Glutamatergic neuron (in vitro differentiated cells): Measurements from ENCODE around the gene VWA5B2. TPM values are rescaled to one million over a fixed set of nuclear protein-coding genes. Genes with fewer than 3 reads are reported as not detected.

ENCODE experiments used
- DNase-seq: peaks from one replicate; pipeline ENCODE4 v3.0.0; 2022
- H3K27ac Mint-ChIP-seq: one replicate; pipeline ENCODE4 v1.8.0; 2020; ENCODE audit warnings: mild to moderate bottlenecking, mixed read lengths, inconsistent platforms; ENCODE audit not compliant: unreplicated experiment
- H3K27me3 Mint-ChIP-seq: one replicate; pipeline ENCODE4 v1.8.0; 2020; ENCODE audit warnings: mild to moderate bottlenecking, moderate library complexity, mixed read lengths, inconsistent platforms; ENCODE audit not compliant: unreplicated experiment
- H3K36me3 Mint-ChIP-seq: one replicate; pipeline ENCODE4 v1.8.0; 2020; ENCODE audit warnings: mild to moderate bottlenecking, mixed read lengths, inconsistent platforms; ENCODE audit not compliant: unreplicated experiment
- H3K4me1 Mint-ChIP-seq: one replicate; pipeline ENCODE4 v1.8.0; 2020; ENCODE audit warnings: mild to moderate bottlenecking, low read depth, mixed read lengths, inconsistent platforms; ENCODE audit not compliant: unreplicated experiment
- H3K4me3 Mint-ChIP-seq: one replicate; pipeline ENCODE4 v1.8.0; 2020; ENCODE audit warnings: mild to moderate bottlenecking, mixed read lengths, inconsistent platforms; ENCODE audit not compliant: unreplicated experiment
- H3K9me3 Mint-ChIP-seq: one replicate; pipeline ENCODE4 v1.8.0; 2020; ENCODE audit warnings: mild to moderate bottlenecking, moderate library complexity, mixed read lengths, inconsistent platforms; ENCODE audit not compliant: unreplicated experiment
- total RNA-seq: library from RNA; stranded (reverse); fragmentation: NEBNext Ultra II Directional; extraction: Animal tissue kit (Norgen Biotek cat#: 25700); gene quantifications from one replicate; pipeline ENCODE4 v1.2.1, GENCODE V29; 2021; ENCODE audit not compliant: unreplicated experiment
- TF ChIP-seq, protein P1 (sequence below): fragments of 200-600 bp; sonication (generic); IDR thresholded peaks from one replicate; pipeline ENCODE4 v1.5.0; 2021; ENCODE audit not compliant: partially characterized antibody, unreplicated experiment

The VWA5B2 gene
- total RNA-seq, 1 donor from 2014 or later = 56.5 TPM

DNA sequence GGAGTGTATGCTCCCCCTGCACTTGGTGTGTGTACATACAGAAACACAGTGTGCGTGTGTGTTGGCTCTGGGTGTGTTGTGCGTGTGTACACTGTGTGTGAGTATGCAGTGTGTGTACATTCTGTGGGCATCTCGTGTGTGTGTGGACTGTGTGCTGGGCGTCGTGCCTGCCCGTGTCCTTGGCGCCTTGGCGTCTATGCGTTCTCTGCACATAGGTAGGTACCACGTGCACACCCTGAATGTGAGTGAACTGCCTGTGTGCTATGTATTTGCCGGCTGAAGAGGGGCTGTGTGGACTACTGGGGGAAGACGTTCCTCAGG is 46.0 kb downstream of the VWA5B2 start:
- Mint-ChIP-seq H3K4me3 (peak overlapping the region; percentile 64), H3K9me3 (peaks cover 9% of the 10 kb centered on the region), H3K27me3 (peaks cover 20% of the 10 kb centered on the region), H3K4me1 (peaks cover 7% of the 10 kb centered on the region), H3K36me3 (peaks cover 4% of the 10 kb centered on the region), H3K27ac (peak overlapping the region; percentile 34)
- DNase-seq = no peak
- TF ChIP-seq, protein P1, sequence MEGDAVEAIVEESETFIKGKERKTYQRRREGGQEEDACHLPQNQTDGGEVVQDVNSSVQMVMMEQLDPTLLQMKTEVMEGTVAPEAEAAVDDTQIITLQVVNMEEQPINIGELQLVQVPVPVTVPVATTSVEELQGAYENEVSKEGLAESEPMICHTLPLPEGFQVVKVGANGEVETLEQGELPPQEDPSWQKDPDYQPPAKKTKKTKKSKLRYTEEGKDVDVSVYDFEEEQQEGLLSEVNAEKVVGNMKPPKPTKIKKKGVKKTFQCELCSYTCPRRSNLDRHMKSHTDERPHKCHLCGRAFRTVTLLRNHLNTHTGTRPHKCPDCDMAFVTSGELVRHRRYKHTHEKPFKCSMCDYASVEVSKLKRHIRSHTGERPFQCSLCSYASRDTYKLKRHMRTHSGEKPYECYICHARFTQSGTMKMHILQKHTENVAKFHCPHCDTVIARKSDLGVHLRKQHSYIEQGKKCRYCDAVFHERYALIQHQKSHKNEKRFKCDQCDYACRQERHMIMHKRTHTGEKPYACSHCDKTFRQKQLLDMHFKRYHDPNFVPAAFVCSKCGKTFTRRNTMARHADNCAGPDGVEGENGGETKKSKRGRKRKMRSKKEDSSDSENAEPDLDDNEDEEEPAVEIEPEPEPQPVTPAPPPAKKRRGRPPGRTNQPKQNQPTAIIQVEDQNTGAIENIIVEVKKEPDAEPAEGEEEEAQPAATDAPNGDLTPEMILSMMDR = no peak

DNA sequence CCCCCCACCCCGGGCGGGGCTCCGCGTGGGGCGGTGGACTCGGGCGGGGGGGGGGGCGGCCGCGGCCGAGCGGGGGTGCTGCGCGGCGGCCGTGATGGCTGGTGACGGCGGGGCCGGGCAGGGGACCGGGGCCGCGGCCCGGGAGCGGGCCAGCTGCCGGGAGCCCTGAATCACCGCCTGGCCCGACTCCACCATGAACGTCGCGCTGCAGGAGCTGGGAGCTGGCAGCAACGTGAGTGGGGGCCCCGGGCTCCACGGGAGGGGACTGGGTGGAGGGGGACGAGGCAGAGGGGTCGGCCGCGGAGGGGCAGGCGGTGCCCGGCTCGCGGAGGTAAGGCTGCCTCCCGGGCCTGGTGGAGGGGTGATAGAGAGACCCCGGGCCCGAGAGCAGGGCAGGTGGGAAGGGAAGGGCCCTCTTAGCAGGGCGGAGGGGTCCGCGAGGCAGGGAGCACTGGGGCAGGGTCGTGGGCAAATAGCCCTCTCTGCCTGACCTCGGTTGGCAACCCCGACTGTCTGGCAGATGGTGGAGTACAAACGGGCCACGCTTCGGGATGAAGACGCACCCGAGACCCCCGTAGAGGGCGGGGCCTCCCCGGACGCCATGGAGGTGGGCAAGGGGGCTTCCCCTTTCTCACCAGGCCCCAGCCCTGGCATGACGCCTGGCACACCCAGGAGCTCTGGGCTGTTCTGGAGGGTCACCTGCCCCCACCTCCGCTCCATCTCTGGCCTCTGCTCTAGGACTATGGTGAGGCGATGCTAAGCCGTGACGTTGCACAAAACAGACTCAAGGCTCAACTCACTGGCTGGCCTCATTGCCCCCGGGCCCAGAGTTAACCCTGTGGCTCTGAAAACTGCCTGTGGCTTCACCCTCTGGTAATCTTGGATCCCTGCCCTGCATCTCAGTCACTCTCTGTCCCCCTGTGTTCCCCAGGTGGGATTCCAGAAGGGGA is 46.9 kb downstream of the VWA5B2 start, which contains the start of gene ECE2:
ECE2 (plus strand) TSS at position 62 of the 950 bp plus-strand sequence; CDS start at position 194, 132 bp downstream.
- H3K4me3 Mint-ChIP-seq = peak within 1 kb of the TSS; percentile 64
- TF ChIP-seq, protein P1 = no peak
- no peak for DNase-seq
- peak within 1 kb of the TSS; percentile 34 for H3K27ac Mint-ChIP-seq
- peaks cover 9% of the 10 kb centered on the region for H3K9me3 Mint-ChIP-seq
- peaks cover 4% of the 10 kb centered on the region for H3K36me3 Mint-ChIP-seq
- peaks cover 22% of the 10 kb centered on the region for H3K27me3 Mint-ChIP-seq
- H3K4me1 Mint-ChIP-seq = peaks cover 7% of the 10 kb centered on the region

DNA sequence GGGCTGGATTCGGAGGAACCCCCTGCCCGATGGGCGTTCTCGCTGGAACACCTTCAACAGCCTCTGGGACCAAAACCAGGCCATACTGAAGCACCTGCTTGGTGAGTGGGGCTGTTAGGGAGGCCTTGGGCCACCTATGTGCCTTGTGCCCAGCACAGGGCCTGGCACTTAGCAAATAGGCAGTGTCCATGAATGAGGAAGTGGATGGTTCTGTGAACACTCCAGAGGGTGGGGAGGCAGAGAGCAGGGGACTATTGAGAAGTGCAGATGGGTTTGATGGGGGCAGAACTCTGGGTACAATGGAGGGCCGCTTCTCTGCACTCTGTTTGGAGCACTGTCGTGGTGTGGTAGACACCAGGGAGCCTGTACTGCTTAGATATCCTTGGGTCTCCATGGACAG is 48.0 kb downstream of the VWA5B2 start:
- no peak for DNase-seq
- peaks cover 8% of the 10 kb centered on the region for H3K36me3 Mint-ChIP-seq
- H3K9me3 Mint-ChIP-seq = peaks cover 13% of the 10 kb centered on the region
- TF ChIP-seq, protein P1 = no peak
- H3K27me3 Mint-ChIP-seq = peaks cover 23% of the 10 kb centered on the region
- H3K27ac Mint-ChIP-seq = no peak overlapping the region
- no peak overlapping the region for H3K4me3 Mint-ChIP-seq
- peaks cover 7% of the 10 kb centered on the region for H3K4me1 Mint-ChIP-seq

DNA sequence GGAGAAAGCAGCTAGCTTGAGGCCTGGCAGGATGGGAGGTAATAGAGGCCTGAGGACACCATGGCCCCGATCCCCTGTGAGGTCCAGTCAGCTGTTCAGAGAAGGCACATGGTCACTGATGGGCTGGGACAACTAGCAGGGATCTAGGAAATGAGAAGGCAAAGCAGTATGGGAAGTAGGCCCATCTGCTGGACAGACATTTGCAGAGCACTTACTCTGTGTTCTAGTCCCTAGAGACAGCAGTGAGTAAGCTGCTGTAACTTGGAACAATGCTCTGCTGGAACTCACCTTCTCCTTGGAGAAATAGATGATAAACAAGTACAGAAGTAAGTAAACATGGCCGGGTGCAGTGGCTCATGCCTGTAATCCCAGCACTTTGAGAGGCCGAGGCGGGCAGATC is 53.6 kb downstream of the VWA5B2 start:
- Mint-ChIP-seq H3K9me3 (peaks cover 14% of the 10 kb centered on the region), H3K27ac (peak overlapping the region; percentile 48), H3K4me3 (no peak overlapping the region), H3K27me3 (peaks cover 11% of the 10 kb centered on the region), H3K36me3 (peaks cover 10% of the 10 kb centered on the region), H3K4me1 (peaks cover 5% of the 10 kb centered on the region)
- no peak for DNase-seq
- TF ChIP-seq, protein P1 = no peak

DNA sequence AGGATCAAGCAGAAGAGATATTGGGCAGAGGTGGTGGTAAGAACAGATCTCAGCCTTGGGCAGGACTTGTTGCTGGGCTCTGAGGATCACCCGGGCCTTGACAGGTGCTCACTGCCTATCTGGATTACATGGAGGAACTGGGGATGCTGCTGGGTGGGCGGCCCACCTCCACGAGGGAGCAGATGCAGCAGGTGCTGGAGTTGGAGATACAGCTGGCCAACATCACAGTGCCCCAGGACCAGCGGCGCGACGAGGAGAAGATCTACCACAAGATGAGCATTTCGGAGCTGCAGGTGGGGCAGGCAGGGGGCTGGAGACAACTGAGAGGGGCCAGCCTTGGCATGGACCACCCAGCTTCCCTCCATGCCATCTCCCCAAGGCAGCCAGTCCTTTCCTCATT is 54.3 kb downstream of the VWA5B2 start:
- Mint-ChIP-seq H3K4me3 (peak overlapping the region; percentile 20), H3K4me1 (peaks cover 5% of the 10 kb centered on the region), H3K27me3 (peaks cover 11% of the 10 kb centered on the region), H3K36me3 (peaks cover 10% of the 10 kb centered on the region), H3K27ac (no peak overlapping the region), H3K9me3 (peaks cover 14% of the 10 kb centered on the region)
- TF ChIP-seq, protein P1 = no peak
- no peak for DNase-seq
